Measurements from ENCODE around the gene SLC12A7.

Gene SLC12A7

DNA sequence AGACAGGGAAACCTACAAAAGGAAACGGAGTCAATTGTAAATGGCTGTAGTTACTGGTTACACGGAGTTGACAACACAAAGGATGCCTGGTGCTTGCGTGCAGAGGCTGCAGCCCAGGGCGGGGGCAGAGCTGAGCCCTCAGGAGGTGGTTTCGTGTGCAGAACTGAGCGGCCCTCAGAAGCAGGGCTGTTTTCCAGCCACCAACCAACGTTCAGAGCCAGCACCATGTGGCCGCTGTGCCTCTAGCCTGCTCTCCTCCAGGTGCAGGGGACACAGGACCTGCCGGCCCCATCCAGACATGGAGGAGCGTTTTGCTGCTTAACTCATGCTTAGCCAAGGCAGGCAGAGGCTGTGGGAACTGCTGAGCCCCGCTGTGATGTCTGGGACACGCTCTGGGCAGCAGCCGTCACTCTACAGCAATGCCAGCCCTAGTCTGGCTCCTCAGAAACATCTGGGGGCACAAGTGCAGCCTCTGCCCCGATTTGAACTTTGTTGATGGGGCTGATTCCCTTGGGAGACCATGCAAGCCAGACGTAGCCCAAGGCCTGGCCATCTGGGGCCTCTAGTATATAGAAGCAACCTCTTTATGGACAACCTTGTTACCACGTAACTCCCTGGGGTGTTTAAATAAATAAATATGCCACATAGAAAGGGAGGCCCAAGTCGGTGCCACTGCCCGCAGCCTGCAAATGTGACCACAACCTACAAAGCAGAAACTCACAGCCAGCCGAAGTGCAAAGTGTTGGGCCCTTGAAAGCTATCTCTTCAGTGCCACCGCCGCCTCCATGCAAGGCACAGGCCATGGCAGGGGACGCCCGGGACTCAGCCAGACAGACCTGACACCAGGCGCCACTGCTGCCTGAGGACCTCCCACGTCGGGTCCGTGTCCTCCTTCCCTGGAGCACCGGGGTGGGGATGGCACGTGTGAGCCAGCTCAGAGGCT lies 61.2 kb downstream of the SLC12A7 start:
- no peak for DNase-seq (ENCODE audit: low read depth)

DNA sequence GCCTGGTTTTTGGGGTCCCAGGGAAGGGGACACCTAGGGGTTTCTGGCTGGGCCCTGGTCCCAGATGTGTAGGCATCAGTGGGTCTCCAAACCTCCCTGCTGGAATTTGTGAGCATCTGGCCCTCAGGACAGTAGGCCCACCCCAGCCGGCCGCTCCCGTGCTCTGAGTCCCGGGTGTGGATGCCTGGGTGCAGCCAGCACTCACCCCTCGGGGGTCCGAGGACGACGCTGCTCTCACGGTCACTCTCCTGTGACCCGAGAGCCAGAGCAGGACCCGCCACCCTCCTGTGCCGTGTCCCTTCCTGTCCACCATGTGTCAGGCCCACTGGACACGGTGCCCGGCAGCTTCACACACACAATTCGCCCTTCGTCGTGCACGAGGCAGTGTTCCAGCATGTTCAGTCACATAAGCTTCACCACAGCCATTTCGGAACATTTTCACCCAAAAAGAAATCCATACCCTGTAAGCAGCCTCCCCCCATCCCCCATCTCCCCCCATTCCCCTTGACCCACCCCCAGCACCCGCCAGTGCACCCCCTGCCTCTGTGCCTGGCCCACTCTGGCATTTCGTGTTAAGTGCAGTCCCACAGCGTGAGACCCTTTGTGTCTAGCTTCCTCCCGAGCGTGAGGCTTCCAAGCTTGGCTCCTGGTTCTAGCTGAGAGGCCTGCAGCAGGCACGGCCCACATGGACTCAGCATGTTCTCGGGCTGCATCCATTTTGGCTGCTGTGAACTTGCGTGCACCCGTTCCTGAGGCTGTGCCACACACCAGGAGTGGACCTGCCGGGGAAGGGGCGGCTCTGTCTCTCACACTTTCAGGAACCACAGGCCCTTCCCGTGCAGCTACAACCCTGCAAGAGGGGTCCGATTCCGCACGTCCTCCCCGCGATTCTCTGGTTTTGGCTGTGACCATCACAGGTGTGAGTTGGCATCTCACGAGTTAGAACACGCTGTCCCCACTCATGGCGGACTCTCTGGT lies 62.7 kb downstream of the SLC12A7 start:
- DNase-seq (ENCODE audit: low read depth) = no peak

DNA sequence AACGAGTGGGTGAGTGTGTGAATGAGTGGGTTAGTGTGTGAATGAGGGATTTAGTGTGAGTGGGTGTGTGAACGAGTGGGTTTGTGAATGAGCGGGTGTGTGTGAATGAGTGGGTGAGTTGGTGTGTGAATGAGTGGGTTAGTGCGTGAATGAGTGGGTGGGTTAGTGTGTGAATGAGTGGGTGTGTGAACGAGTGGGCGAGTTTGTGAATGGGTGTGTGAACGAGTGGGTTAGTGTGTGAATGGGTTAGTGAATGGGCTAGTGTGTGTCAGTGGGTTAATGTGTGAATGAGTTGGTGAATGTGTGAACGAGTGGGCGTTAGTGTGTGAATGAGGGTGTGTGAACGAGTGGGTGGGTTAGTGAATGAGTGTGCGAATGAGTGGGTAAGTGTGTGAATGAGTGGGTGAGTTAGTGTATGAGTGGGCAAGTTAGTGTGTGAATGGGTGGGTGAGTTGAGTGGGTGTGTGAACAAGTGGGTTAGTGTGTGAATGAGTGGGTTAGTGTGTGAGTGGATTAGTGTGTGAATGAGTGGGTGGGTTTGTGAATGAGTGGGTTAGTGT lies 63.6 kb downstream of the SLC12A7 start:
- DNase-seq (ENCODE audit: low read depth) = no peak

GRCh38 chr5:1047332-1047965 lies 64.4 kb downstream of the SLC12A7 start:
- DNase-seq (ENCODE audit: low read depth) = no peak

DNA sequence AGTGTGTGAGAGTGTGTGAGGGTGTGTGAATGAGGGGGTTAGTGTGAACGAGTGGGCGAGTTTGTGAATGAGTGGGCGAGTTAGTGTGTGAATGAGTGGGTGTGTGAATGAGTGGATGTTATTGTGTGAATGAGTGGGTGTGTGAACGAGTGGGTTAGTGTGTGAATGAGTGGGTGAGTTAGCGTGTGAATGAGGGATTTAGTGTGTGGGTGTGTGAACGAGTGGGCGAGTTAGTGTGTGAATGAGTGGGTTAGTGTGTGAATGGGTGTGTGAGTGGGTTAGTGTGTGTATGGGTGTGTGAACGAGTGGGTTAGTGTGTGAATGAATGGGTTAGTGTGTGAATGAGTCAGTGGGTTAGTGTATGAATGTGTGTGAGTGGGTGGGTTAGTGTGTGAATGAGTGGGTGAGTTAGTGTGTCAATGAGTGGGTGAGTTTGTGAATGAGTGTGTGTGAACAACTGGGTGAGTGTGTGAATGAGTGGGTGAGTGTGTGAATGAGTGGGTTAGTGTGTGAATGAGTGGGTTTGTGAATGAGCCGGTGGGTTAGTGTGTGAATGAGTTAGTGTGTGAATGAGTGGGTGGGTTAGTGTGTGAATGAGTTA lies 65.8 kb downstream of the SLC12A7 start:
- no peak for DNase-seq (ENCODE audit: low read depth)

DNA sequence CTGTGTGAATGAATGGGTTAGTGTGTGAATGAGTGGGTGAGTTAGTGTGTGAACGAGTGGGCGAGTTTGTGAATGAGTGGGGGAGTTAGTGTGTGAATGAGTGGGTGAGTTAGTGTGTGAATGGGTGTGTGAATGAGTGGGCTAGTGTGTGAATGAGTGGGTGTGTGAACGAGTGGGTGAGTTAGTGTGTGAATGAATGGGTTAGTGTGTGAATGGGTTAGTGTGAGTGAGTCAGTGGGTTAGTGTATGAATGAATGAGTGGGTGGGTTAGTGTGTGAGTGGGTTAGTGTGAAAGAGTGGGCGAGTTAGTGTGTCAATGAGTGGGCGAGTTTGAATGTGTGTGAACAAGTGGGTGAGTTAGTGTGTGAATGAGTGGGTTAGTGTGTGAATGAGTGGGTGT lies 67.7 kb downstream of the SLC12A7 start:
- DNase-seq (ENCODE audit: low read depth) = no peak

- no peak for DNase-seq (ENCODE audit: low read depth)
Observed at GRCh38 chr5:1043327-1043726, 68.5 kb downstream of the SLC12A7 start.

GRCh38 chr5:1042626-1043025 lies 69.2 kb downstream of the SLC12A7 start:
- DNase-seq (ENCODE audit: low read depth) = no peak

DNA sequence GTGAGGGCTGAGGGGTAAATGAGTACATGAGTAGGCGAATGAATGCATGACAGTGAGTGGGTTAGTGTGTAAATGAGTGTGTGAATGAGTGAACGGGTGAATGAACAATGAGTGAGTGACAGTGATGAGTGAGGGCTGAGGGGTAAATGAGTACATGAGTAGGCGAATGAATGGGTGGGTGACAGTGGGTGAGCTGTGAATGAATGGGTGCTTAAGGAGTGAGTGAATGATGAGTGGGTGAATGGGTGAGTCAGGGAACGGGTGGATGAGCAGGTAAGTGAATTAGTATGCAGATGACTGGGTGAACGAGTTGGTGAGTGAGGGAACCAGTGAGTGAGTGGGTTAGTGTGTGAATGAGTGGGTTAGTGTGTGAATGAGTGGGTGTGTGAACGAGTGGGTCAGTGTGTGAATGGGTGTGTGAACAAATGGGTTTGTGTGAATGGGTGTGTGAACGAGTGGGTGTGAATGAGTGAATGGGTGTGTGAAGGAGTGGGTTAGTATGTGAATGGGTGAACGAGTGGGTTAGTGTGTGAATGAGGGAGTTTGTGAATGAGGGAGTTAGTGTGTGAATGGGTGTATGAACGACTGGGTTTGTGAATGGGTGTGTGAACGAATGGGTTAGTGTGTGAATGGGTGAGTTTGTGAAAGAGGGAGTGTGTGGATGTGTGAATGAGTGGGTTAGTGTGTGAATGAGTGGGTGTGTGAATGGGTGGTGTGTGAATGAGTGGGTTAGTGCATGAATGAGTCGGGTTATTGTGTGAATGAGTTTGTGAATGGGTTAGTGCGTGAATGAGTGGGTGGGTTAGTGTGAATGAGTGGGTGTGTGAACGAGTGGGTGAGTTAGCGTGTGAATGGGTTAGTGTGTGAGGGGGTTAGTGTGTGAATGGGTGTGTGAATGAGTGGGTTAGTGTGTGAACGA lies 70.4 kb downstream of the SLC12A7 start:
- no peak for DNase-seq (ENCODE audit: low read depth)

GRCh38 chr5:1040571-1040970 lies 71.3 kb downstream of the SLC12A7 start:
- no peak for DNase-seq (ENCODE audit: low read depth)

DNA sequence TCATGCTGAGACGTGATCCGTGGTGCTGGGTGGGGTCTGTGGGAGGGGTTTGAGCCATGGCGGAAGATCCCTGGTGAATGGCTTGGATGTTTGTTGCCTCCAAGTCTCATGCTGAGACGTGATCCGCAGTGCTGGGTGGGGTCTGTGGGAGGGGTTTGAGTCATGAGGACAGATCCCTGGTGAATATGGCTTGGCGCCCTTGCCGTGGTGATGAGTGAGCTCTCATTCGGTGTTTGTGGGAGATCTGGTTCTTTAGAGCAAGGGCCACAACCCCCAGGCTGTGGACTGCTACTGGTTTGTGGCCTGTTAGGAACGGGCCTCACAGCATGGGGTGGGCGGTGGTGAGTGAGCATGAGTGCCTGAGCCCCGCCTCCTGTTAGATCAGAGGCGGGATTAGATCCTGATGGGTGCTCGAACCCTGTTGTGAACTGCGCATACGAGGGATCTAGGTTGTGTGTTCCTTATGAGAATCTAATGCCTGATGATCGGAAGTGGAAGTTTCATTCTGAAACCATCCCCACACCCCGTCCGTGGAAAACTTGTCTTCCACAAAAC lies 72.1 kb downstream of the SLC12A7 start:
- no peak for DNase-seq (ENCODE audit: low read depth)

- DNase-seq (ENCODE audit: low read depth) = no peak
Observed at GRCh38 chr5:1039210-1039548, 72.7 kb downstream of the SLC12A7 start.

DNA sequence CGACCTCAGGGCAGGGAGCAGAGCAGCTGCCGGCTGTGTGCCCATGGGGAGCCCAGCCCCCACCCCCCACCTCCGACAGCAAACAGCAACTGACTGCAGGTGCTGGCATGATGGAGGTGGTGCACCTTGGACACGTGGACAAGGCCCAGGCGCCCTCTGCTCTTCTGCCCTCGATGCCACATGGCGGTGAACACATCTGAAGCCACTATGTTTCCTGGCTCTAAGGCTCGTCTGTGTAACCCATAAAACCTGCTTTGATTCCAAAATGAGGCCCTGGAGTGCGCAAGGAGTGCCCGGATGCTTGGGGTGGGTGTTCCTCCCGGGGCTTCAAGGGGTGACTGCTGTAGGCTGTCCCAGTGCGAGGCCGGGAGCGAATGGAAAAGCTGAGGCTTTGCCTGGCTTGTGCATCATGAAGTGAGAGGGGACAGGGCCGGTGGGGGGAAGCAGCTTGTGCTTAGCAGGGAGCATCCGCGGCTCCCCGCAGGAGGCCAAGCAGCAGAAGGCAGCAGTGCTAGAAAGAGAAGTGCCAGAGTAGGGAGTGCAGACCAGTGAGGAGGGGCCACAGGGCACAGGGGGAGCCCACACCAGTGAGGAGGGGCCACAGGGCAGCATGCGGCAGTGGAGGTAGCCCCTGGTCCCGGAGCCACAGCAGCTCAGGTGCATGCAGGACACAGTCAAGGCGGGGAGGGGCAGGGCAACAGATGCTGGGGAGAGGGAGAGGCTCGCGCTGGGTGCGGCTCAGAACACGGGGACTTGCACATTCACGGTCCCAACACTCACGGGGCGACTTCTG lies 73.2 kb downstream of the SLC12A7 start:
- DNase-seq (ENCODE audit: low read depth) = no peak

- no peak for DNase-seq (ENCODE audit: low read depth)
Observed at GRCh38 chr5:1037671-1038416, 74.0 kb downstream of the SLC12A7 start.

- DNase-seq (ENCODE audit: low read depth) = no peak
Observed at GRCh38 chr5:1037123-1037670, 74.7 kb downstream of the SLC12A7 start.

DNA sequence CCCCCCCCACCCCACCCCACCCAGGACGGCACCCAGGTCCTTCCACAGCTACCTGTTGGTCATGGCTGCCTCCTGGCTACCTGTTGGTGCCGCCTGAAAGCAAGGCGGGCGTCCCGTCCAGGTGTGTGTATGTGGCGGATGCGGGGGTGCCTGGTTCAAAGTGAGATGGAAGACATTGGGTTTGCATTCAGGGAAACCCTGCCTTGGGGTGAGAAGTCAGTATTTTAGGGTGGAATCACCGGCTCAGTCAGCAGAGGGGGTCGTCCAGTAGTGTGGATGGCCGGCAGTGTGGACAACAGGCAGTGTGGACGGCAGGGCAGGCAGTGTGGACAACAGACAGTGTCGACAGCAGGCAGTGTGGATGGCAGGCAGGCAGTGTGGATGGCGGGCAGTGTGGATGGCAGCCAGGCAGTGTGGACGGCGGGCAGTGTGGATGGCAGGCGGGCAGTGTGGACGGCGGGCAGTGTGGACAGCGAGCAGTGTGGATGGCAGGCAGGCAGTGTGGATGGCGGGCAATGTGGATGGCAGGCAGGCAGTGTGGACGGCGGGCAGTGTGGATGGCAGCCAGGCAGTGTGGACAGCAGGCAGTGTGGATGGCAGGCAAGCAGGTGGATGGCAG lies 75.2 kb downstream of the SLC12A7 start:
- no peak for DNase-seq (ENCODE audit: low read depth)

DNA sequence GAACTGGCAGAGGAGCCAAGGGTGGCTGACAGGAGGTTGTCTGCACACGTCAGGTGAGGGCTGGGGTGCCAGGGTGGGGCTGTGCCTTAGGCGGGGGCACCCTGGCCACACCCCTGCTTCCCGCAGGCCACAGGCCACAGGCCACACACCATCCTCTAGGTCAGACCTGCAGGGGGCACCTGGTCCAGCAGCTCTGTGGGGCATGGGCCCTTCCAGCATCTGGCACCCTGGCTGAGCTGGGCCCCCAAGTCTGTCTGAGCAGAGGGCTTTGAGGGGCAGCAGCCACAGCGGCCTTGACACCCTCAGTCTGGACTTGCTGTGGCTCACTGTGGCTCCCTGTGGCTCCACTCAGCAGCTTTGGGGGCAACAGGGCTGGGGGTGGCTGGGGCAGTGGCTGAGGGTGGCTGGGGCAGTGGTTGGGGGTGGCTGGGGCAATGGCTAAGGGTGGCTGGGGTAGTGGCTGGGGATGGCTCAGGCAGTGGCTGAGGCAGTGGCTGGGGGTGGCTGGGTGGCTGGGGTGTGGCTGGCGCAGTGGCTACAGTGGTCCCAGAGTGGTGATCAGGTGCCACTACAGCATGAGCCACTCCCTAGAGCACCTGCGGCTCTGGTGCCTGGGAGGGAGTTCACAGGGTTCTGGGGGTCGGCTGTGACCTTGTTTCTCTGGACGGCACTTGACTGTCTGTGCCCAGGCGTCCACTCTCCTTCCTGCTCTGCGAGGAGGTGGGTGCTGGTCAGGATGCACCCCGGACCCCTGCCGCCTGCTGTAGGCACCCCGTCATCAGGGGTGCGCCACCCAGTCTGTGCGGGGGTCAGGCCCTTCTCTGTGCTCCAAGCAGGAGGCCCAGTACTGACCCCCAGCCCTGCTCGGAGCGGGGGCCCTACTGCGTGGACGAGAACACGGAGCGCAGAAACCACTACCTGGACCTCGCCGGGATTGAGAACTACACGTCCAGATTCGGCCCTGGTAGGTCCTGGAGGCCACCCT lies 76.2 kb downstream of the SLC12A7 start:
- no peak for DNase-seq (ENCODE audit: low read depth)

Measured in CMK (cell line).